ENCODE measurements around the gene CNOT6L. TPM values are rescaled to one million over a fixed set of nuclear protein-coding genes. Genes with fewer than 3 reads are reported as not detected.

The CNOT6L gene
- total and polyA plus RNA-seq, 4 donors: 4.4 to 17.7 (median 10.5) TPM

DNA sequence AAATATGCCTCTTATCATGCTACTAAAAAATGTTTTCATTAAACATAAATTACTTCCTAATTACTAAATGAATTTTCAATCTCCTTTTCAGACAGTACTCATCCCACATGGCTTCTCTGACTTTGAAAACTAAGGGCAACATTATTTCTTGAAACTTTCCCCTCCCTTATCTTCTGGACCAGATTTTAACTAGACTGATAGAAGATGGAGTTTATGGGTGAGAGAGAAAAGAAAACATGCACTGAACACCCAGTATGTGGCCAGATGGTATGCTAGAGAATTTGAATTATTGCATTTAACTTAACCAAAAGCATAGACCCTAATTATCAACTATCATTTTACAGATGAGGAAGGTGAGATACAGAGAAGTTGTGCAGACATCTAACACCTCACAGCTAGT is 16.8 kb downstream of the CNOT6L start:
- Histone ChIP-seq H3K27ac (ENCODE audit: low read depth in 1 of 2, low read length in 2 of 2) (no peak overlapping the region), H3K4me3 (ENCODE audit: low read depth in 1 of 3, low read length in 3 of 3) (no peak overlapping the region), H3K9me3 (ENCODE audit: control insufficient read depth in 4 of 4, low read length in 3 of 4) (no peaks in the 10 kb centered on the region), H3K4me1 (ENCODE audit: control insufficient read depth in 4 of 4, insufficient read depth in 4 of 4, low read length in 3 of 4) (peaks cover 0 to 22% (median 11%) of the 10 kb centered on the region in 4 donors), H3K9ac (ENCODE audit: low read depth in 1 of 2, low read length in 2 of 2) (no peak overlapping the region), H3K27me3 (ENCODE audit: control insufficient read depth in 4 of 4, insufficient read depth in 4 of 4, low read length in 3 of 4) (no peaks in the 10 kb centered on the region), H3K36me3 (ENCODE audit: control insufficient read depth in 4 of 4, insufficient read depth in 3 of 4, low read depth in 1 of 4, low read length in 3 of 4) (no peaks in the 10 kb centered on the region)
- no peak for DNase-seq (ENCODE audit: low spot score)
- TF ChIP-seq, protein P1, sequence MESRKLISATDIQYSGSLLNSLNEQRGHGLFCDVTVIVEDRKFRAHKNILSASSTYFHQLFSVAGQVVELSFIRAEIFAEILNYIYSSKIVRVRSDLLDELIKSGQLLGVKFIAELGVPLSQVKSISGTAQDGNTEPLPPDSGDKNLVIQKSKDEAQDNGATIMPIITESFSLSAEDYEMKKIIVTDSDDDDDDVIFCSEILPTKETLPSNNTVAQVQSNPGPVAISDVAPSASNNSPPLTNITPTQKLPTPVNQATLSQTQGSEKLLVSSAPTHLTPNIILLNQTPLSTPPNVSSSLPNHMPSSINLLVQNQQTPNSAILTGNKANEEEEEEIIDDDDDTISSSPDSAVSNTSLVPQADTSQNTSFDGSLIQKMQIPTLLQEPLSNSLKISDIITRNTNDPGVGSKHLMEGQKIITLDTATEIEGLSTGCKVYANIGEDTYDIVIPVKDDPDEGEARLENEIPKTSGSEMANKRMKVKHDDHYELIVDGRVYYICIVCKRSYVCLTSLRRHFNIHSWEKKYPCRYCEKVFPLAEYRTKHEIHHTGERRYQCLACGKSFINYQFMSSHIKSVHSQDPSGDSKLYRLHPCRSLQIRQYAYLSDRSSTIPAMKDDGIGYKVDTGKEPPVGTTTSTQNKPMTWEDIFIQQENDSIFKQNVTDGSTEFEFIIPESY (IDR thresholded peaks at IDR 0.05): no peak
- TF ChIP-seq FOXA1 (IDR thresholded peaks at IDR 0.05) (no peak), HNF4G (IDR thresholded peaks at IDR 0.05) (no peak), EGR1 (IDR thresholded peaks at IDR 0.05; ENCODE audit: low read depth in 2 of 2) (no peak), GABPA (IDR thresholded peaks at IDR 0.05 in 1 of 2, conservative IDR thresholded peaks at IDR 0.05 in 1 of 2) (no peak), YY1 (IDR thresholded peaks at IDR 0.05) (no peak), REST (IDR thresholded peaks at IDR 0.05) (no peak), NR2F2 (IDR thresholded peaks at IDR 0.05) (no peak), RAD21 (IDR thresholded peaks at IDR 0.05) (no peak), HNF4A (conservative IDR thresholded peaks at IDR 0.05) (no peak), CTCF (IDR thresholded peaks at IDR 0.05; ENCODE audit: low read depth, low read length, missing input control) (no peak), MAX (IDR thresholded peaks at IDR 0.05) (no peak), JUND (IDR thresholded peaks at IDR 0.05) (no peak), TAF1 (conservative IDR thresholded peaks at IDR 0.05) (no peak), RXRA (IDR thresholded peaks at IDR 0.05) (no peak), SP1 (IDR thresholded peaks at IDR 0.05) (no peak), ATF3 (IDR thresholded peaks at IDR 0.05) (no peak), FOXA2 (IDR thresholded peaks at IDR 0.05) (no peak)

Data from liver (tissue), 9 donors.